ENCODE measurements around the gene RGL1. TPM values are rescaled to one million over a fixed set of nuclear protein-coding genes. Genes with fewer than 3 reads are reported as not detected.

The RGL1 gene
- total RNA-seq, 1 experiment from 2014 or later, result 3.7 TPM

DNA sequence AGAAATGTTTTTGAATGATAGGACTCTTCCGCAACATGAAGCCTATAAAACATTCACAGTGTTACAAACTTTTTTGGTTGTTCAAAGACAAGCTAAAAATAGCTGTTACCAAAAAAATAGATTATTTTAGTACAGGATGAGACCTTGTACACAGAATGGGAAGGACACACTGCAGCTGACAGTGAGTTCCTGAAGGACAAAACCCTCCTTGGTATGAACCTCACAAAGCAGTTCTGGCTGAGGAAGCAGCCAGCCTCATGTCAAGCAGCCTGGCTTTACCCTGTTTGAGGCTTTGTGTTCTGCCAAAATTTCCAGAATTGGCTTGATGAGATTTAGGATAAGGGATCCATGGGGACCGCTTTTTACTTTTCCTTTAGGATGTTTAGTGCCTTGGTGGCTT, 93.7 kb downstream of the RGL1 start:
- DNase-seq (ENCODE audit: low spot score), result no peak
- in situ Hi-C loops (cut with HindIII; ENCODE audit: low sequenced_read_pairs), result no loop called here

- in situ Hi-C loops (cut with HindIII; ENCODE audit: low sequenced_read_pairs), result no loop called here
- no peak for DNase-seq (ENCODE audit: low spot score)
Measured at GRCh38 chr1:183901748-183902330, 96.9 kb downstream of the RGL1 start.

DNA sequence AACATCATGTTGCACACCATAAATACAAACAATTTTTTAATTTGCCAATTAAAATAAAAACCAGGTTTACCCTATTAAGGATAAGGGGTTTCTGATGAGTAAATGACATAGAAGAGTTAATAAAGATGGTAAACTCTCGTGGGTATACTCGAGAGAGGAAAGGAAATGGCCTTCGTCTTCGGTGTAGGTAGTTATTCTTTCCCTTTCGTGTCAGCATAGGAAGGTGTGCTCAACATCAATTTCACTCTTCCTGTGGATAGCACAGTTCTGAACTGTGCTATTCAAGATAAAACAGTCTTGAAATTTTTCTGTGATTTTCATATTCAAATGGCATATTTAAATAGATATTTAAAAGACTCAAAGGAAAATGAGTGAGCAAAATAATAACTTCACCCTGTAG, 98.2 kb downstream of the RGL1 start:
- in situ Hi-C loops (cut with HindIII; ENCODE audit: low sequenced_read_pairs), result no loop called here
- DNase-seq (ENCODE audit: low spot score), result no peak

DNA sequence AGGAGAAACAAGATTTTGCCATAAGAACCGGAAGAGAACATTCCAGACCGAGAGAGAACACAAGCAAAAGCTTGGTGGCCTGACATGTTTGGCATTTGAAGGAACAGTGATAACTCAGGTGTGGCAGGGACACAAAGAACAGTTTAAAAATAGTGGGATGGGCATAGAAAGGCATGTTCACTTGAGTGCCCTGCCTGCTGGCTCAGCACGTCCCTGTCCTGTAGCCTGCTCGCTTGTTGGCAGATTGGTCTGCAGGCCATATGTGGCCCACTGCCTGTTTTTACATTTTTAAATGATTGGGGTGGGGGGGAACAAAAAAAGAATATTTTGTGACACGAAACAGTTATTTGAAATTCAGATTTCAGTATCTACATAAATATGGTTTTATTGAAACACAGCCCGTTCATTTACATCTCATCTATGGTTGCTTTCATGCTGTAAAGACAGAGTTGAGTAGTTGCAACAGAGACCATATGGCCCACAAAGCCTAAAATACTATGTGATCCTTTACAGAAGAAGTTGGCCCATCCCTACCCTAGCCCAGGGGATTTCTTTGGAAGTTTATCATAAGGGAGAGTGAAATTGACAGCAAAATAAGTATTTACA, 100.7 kb downstream of the RGL1 start:
- in situ Hi-C loops (cut with HindIII; ENCODE audit: low sequenced_read_pairs), result no loop called here

DNA sequence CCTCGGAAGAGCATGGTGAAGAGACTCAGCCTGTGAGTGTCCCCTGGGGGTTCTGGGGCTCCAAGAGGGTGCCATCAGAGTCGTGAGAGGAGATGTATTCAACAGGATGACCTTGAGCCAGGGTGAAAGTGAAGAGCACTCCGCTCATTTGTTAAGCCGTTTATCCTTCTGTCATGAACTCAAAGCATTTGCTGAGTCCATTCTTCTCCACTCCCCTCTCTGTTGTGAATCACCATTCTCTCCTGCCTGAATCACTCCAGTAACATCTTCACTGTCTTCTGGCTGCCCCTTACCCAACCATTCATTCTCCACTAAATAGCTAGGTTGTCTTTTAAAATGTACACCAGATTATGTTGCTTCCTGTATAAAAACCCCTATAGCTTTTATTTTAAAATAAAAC, 102.2 kb downstream of the RGL1 start:
- no peak for DNase-seq (ENCODE audit: low spot score)
- in situ Hi-C loops (cut with HindIII; ENCODE audit: low sequenced_read_pairs), result no loop called here

More for the DNA sequence above, 100.7 kb downstream of the RGL1 start:
- DNase-seq (ENCODE audit: low spot score), result peak; percentile 58

GRCh38 chr1:183908079-183908478, 103.2 kb downstream of the RGL1 start:
- in situ Hi-C loops (cut with HindIII; ENCODE audit: low sequenced_read_pairs), result no loop called here
- no peak for DNase-seq (ENCODE audit: low spot score)

DNA sequence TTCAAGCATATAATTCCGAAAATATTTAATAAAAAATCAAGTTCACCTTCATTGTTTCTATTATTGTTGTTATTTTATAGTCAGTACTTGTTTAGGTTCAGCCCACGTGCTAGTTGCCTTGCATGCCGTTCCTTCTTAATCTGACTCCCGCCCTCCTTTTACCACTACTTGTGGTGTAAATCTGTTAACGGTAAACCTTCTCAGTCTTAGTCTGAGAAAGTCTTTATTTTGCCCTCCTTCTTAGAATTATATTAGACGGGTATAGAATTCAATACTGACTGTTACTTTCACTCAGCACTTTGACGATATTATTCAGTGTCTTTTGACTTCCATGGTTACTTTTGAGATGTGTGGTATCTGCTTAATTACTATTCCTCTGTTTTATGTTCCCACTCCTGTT, 104.8 kb downstream of the RGL1 start:
- in situ Hi-C loops (cut with HindIII; ENCODE audit: low sequenced_read_pairs), result no loop called here
- DNase-seq (ENCODE audit: low spot score), result no peak

- no peak for DNase-seq (ENCODE audit: low spot score)
- in situ Hi-C loops (cut with HindIII; ENCODE audit: low sequenced_read_pairs), result no loop called here
Measured at GRCh38 chr1:183910845-183911244, 105.9 kb downstream of the RGL1 start.

GRCh38 chr1:183911285-183911684, 106.4 kb downstream of the RGL1 start:
- in situ Hi-C loops (cut with HindIII; ENCODE audit: low sequenced_read_pairs), result no loop called here
- DNase-seq (ENCODE audit: low spot score), result no peak

- in situ Hi-C loops (cut with HindIII; ENCODE audit: low sequenced_read_pairs), result no loop called here
- no peak for DNase-seq (ENCODE audit: low spot score)
Measured at GRCh38 chr1:183912265-183912886, 107.5 kb downstream of the RGL1 start.

- in situ Hi-C loops (cut with HindIII; ENCODE audit: low sequenced_read_pairs), result no loop called here
- DNase-seq (ENCODE audit: low spot score), result no peak
Measured at GRCh38 chr1:183913567-183913993, 108.7 kb downstream of the RGL1 start.

- in situ Hi-C loops (cut with HindIII; ENCODE audit: low sequenced_read_pairs), result no loop called here
- DNase-seq (ENCODE audit: low spot score), result no peak
Measured at GRCh38 chr1:183914276-183914675, 109.4 kb downstream of the RGL1 start.

DNA sequence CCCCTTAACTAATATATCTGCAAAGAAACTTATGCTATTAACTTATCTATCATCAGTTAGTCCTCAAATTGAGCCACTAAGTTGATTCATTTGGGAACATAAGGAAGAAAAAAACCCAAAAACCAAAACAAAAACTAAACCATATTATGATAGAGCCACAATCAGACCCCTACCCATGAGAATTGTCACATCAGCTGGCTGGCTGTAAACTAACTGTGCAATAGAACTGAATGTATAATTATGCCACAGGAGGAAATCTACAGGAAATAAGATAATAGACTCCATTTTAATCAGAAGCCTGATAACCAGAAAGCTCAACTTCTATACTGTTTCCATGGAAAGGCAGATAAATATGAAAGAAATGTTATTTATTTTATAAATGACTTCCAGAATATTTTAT, 110.0 kb downstream of the RGL1 start:
- DNase-seq (ENCODE audit: low spot score), result no peak
- in situ Hi-C loops (cut with HindIII; ENCODE audit: low sequenced_read_pairs), result no loop called here

DNA sequence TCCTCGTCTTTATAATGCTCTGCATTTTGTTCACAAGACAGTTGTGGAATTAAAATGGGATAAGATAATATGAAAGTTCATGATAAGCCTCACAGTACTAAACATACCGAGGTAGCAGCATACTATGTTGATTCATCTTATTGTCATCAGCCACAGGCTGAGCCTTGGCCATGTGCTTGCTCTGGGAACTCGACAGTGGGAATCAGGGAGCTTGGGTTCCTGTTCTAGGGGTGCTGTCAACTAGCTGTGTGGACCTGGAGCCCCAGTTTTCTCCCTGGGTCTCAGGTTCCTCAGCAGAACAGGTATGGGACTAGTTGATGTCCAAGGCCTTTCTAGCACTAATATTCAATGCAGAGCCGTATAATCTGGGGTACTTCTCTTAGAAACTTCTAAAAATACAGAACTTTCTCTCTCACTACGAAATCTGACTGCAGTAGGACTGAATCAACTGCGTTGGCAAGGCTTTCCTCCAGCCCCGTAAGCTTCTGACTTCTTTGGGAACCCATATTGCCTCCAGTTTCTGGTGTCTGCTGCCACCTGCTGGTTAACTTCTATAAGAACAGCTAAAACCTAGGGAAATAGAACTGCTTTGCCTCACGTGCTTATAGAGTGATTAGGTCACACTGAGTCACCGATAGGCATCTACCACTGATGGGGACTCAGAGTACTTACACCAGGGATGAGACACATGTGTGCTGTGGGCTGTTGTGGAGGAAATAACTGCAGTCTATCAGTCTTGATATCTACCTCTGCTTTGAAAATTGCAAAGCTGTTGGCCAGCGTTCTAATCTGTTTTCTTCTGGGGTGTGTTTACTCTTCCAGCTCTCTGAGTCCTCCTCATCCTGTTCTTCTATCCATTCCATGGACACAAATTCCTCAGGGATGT, 110.9 kb downstream of the RGL1 start:
- in situ Hi-C loops (cut with HindIII; ENCODE audit: low sequenced_read_pairs), result no loop called here
- peak; percentile 90 for DNase-seq (ENCODE audit: low spot score)

DNA sequence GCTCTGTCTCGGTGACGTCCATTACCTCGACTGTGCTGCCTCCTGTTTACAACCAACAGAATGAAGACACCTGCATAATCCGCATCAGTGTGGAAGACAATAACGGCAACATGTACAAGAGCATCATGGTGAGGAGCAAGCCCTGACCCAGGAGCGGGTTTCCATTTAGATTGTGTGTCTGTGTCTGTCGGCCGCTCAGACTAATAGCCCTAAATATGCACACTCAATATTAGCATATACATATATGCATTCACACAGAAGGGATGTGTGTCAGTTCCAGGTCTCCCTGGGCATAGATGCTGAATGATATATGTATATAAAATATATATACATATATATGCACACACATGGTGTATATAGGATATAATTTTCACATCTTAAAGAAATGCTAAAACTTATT, 111.7 kb downstream of the RGL1 start:
- in situ Hi-C loops (cut with HindIII; ENCODE audit: low sequenced_read_pairs), result no loop called here

DNA sequence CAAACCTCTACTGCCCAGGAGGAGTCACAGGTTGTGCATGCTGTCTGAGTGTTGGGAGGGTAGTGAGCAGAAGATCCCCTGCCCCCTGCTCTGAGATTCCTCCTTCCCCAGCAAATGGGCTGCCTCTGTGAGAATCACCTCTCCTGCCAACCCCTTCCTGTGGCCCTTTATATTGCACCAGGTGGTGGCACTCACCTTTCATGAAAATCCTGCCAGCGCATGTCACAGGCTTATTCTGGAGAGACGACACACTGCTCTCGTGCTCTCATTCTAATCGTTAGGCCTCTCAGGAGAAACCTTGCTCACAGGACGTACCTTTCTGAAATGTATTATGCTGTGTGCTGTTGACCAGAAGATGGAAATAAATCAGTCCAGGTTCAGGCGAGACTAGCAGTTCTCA, 113.7 kb downstream of the RGL1 start:
- in situ Hi-C loops (cut with HindIII; ENCODE audit: low sequenced_read_pairs), result no loop called here
- peak; percentile 78 for DNase-seq (ENCODE audit: low spot score)

More for the DNA sequence above, 111.7 kb downstream of the RGL1 start:
- no peak for DNase-seq (ENCODE audit: low spot score)

- in situ Hi-C loops (cut with HindIII; ENCODE audit: low sequenced_read_pairs), result no loop called here
Measured at GRCh38 chr1:183920651-183921050, 115.7 kb downstream of the RGL1 start.

GRCh38 chr1:183922197-183922596, 117.3 kb downstream of the RGL1 start:
- DNase-seq (ENCODE audit: low spot score), result peak; percentile 29
- in situ Hi-C loops (cut with HindIII; ENCODE audit: low sequenced_read_pairs), result no loop called here

More at GRCh38 chr1:183920651-183921050, 115.7 kb downstream of the RGL1 start:
- no peak for DNase-seq (ENCODE audit: low spot score)

DNA sequence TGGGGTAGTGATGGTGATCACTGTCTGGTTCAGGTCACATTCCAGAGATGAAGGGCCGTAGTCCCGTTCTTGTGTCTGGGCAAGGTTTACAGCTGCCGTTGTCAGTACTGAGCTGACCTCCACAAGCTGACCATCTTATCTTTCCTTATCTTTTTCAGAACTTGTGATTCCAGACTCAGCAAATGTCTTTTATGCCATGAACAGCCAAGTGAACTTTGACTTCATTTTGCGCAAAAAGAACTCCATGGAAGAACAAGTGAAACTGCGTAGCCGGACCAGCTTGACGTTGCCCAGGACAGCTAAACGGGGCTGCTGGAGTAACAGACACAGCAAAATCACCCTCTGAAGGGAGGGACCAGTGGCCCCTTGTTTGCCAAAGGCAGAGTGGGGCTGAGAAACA, 121.0 kb downstream of the RGL1 start:
- in situ Hi-C loops (cut with HindIII; ENCODE audit: low sequenced_read_pairs), result no loop called here
- no peak for DNase-seq (ENCODE audit: low spot score)

DNA sequence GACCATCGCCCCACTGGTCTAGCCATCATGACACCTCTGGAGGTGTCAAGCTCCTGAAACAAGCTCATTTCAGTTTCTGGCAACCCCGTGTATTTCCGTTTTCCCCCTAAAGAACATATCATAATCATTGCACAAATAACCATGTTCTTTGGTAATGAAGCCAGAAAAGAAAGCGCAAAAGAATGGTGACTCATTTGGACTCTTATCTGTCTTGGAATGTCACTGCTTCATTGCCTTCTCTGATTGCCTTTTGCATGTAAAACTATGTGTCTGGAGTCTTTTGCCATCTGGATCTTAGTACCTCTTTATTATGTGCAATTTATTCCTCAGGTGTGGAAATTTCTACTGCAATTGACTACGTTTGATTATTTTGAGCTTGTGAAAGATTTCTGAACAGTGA, 122.1 kb downstream of the RGL1 start:
- in situ Hi-C loops (cut with HindIII; ENCODE audit: low sequenced_read_pairs), result no loop called here

More for the DNA sequence above, 122.1 kb downstream of the RGL1 start:
- DNase-seq (ENCODE audit: low spot score), result no peak
